ENCODE results near the gene ATOSA.

GRCh38 chr15:52726195-52726594, 47.0 kb upstream of the ATOSA start:
- TF ChIP-seq, protein P1, sequence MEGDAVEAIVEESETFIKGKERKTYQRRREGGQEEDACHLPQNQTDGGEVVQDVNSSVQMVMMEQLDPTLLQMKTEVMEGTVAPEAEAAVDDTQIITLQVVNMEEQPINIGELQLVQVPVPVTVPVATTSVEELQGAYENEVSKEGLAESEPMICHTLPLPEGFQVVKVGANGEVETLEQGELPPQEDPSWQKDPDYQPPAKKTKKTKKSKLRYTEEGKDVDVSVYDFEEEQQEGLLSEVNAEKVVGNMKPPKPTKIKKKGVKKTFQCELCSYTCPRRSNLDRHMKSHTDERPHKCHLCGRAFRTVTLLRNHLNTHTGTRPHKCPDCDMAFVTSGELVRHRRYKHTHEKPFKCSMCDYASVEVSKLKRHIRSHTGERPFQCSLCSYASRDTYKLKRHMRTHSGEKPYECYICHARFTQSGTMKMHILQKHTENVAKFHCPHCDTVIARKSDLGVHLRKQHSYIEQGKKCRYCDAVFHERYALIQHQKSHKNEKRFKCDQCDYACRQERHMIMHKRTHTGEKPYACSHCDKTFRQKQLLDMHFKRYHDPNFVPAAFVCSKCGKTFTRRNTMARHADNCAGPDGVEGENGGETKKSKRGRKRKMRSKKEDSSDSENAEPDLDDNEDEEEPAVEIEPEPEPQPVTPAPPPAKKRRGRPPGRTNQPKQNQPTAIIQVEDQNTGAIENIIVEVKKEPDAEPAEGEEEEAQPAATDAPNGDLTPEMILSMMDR (IDR thresholded peaks at IDR 0.05; ENCODE audit: insufficient read depth, low read length), result no peak
- TF ChIP-seq, protein P2, sequence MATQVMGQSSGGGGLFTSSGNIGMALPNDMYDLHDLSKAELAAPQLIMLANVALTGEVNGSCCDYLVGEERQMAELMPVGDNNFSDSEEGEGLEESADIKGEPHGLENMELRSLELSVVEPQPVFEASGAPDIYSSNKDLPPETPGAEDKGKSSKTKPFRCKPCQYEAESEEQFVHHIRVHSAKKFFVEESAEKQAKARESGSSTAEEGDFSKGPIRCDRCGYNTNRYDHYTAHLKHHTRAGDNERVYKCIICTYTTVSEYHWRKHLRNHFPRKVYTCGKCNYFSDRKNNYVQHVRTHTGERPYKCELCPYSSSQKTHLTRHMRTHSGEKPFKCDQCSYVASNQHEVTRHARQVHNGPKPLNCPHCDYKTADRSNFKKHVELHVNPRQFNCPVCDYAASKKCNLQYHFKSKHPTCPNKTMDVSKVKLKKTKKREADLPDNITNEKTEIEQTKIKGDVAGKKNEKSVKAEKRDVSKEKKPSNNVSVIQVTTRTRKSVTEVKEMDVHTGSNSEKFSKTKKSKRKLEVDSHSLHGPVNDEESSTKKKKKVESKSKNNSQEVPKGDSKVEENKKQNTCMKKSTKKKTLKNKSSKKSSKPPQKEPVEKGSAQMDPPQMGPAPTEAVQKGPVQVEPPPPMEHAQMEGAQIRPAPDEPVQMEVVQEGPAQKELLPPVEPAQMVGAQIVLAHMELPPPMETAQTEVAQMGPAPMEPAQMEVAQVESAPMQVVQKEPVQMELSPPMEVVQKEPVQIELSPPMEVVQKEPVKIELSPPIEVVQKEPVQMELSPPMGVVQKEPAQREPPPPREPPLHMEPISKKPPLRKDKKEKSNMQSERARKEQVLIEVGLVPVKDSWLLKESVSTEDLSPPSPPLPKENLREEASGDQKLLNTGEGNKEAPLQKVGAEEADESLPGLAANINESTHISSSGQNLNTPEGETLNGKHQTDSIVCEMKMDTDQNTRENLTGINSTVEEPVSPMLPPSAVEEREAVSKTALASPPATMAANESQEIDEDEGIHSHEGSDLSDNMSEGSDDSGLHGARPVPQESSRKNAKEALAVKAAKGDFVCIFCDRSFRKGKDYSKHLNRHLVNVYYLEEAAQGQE (IDR thresholded peaks at IDR 0.05; ENCODE audit: insufficient replicate concordance, low read depth), result no peak
- TF ChIP-seq POLR2AphosphoS5 (IDR thresholded peaks at IDR 0.05; ENCODE audit: low read depth), result no peak
- TF ChIP-seq GABPA (IDR thresholded peaks at IDR 0.05; ENCODE audit: low read depth), result no peak
- no peak for TF ChIP-seq SPI1 (IDR thresholded peaks at IDR 0.05; ENCODE audit: borderline replicate concordance, low read depth)
